ENCODE measurements around the gene DNAI4. TPM values are rescaled to one million over a fixed set of nuclear protein-coding genes. Genes with fewer than 3 reads are reported as not detected.

Gene DNAI4
- total and polyA plus RNA-seq, 2 of the 8 experiments (the other 6 are each of a cell fraction or from before 2014, with no cell fraction given) = 0.32 to 2.1 TPM

DNA sequence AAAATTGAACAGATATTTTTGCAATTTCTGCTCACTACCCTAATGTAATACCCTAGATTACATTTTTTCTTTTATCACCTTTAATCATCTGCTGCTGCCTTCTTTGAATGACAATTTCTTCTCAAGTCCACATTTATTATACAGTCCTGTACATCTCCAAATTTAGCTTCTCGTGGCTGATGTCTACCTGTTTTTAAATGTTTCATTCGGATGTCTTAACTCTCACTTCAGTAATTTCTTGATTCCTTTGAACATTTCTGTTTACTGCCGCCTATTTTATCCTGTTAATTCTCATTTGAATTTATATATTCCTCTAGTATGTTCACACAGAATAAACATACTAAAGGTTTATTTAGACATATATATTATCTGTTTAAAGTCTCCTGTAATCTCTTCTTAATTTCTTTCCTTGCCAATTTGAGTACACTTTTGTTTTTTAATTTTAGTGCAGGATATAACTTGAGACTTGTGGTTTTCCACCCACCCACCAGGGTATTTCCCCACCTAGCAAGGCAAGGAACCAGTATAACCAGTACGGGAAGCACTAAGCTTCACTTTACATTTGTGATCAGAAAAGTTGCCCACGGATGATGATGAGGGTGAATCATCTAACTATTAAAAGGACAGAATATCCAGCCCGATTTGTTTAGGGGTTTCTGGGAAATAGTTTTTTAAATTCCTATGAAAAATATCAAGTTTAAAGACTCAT is 136.3 kb downstream of the DNAI4 start:
- H3K23me2 ChIP-seq (ENCODE audit: low read depth, low read length) = no peaks in the 10 kb centered on the region
- POLR2A ChIA-PET (ENCODE audit: partially characterized antibody) = no interaction called here
- no peak overlapping the region for H3K9ac ChIP-seq (replicated peaks in 1 of 4; ENCODE audit: extremely low read depth in 1 of 4, low read depth in 3 of 4, low read length in 3 of 4)
- H3K56ac ChIP-seq (replicated peaks; ENCODE audit: insufficient read length, low read depth, low read length) = no peak overlapping the region
- CTCF ChIA-PET (ENCODE audit: partially characterized antibody) = interaction anchor here (1.0 kb wide), 1 partner anchor 307 kb away, joined by 3 read pairs; no protein-coding TSS in a partner anchor
- H2BK15ac ChIP-seq (ENCODE audit: low read length) = no peak overlapping the region
- H3K36me3 ChIP-seq (ENCODE audit: control insufficient read depth in 2 of 4, insufficient read depth in 4 of 4, low read length in 3 of 4) = no peaks in the 10 kb centered on the region
- no peak overlapping the region for H3K23ac ChIP-seq (ENCODE audit: insufficient read length)
- H2BK5ac ChIP-seq (ENCODE audit: low read depth, low read length) = no peak overlapping the region
- H3K79me1 ChIP-seq (ENCODE audit: low read depth, low read length) = no peaks in the 10 kb centered on the region
- no peak overlapping the region for H3K4me3 ChIP-seq (ENCODE audit: extremely low read depth in 1 of 4, insufficient read depth in 2 of 4, low read depth in 3 of 4, low read length in 4 of 4)
- no peak overlapping the region for H2AK5ac ChIP-seq (ENCODE audit: low read depth, low read length)
- no peaks in the 10 kb centered on the region for H3K27me3 ChIP-seq (replicated peaks in 1 of 4; ENCODE audit: control insufficient read depth in 3 of 4, extremely low read depth in 1 of 4, insufficient read depth in 3 of 4, low read length in 3 of 4)
- FAIRE-seq (no peak), DNase-seq (ENCODE audit: low read depth in 1 of 2, low spot score in 2 of 2) (no peak)
- H3K27ac ChIP-seq (ENCODE audit: low read depth, low read length) = no peak overlapping the region
- H4K20me1 ChIP-seq (replicated peaks in 1 of 2; ENCODE audit: control insufficient read depth in 1 of 2, insufficient read depth in 2 of 2, low read length in 2 of 2) = no peaks in the 10 kb centered on the region
- 90% methylated on average over 6 of the region's 6 CpGs; no CpG with 5 or more reads in 1 of the 2 experiments for WGBS, 2 experiments (ENCODE audit: extremely low coverage in 1 of 2, insufficient coverage in 1 of 2, insufficient read length in 1 of 2, insufficient replicate concordance in 2 of 2, low coverage in 1 of 2, low lambda C conversion rate in 2 of 2, missing lambda C conversion rate in 1 of 2)
- no peak overlapping the region for H3K4ac ChIP-seq (replicated peaks; ENCODE audit: insufficient read length, low read depth, low read length)
- H3K4me2 ChIP-seq (ENCODE audit: insufficient read depth in 1 of 2, low read depth in 2 of 2, low read length in 2 of 2) = no peak overlapping the region
- H2BK20ac ChIP-seq (ENCODE audit: low read length) = no peak overlapping the region
- no peaks in the 10 kb centered on the region for H3K79me2 ChIP-seq (ENCODE audit: control insufficient read depth in 1 of 2, insufficient read depth in 2 of 2, low read length in 2 of 2)
- H4K8ac ChIP-seq (ENCODE audit: extremely low read depth, insufficient read depth, low read length) = no peak overlapping the region
- no peak overlapping the region for H2AFZ ChIP-seq (ENCODE audit: low read length)
- no peak overlapping the region for H4K91ac ChIP-seq (replicated peaks; ENCODE audit: insufficient read length, low read length)
- no peaks in the 10 kb centered on the region for H3K4me1 ChIP-seq (replicated peaks in 1 of 4; ENCODE audit: control insufficient read depth in 3 of 4, insufficient read depth in 4 of 4, low read length in 3 of 4)
- H2BK12ac ChIP-seq (ENCODE audit: low read depth, low read length) = no peak overlapping the region
- H3K9me3 ChIP-seq (ENCODE audit: insufficient read depth in 2 of 2, low read depth in 1 of 2, low read length in 1 of 2) = no peaks in the 10 kb centered on the region
- no peak overlapping the region for H3K14ac ChIP-seq (ENCODE audit: insufficient read length)
- no peak overlapping the region for H3K18ac ChIP-seq (ENCODE audit: extremely low read depth, low read length)
- no peak overlapping the region for H4K5ac ChIP-seq (ENCODE audit: insufficient read length, low read depth, low read length)
- H2BK120ac ChIP-seq (replicated peaks; ENCODE audit: low read depth, low read length) = no peak overlapping the region
- TF ChIP-seq YY1 (IDR thresholded peaks at IDR 0.05; ENCODE audit: low read depth, low read length) = no peak
- TF ChIP-seq SRF (IDR thresholded peaks at IDR 0.05; ENCODE audit: low read depth, low read length) = no peak
- TF ChIP-seq CBX8 (IDR thresholded peaks at IDR 0.05; ENCODE audit: borderline replicate concordance, low read depth, low read length) = no peak
- TF ChIP-seq HDAC6 (IDR thresholded peaks at IDR 0.05; ENCODE audit: low read depth, low read length) = no peak
- TF ChIP-seq SP2 (IDR thresholded peaks at IDR 0.05; ENCODE audit: low read length) = no peak
- TF ChIP-seq KDM5A (IDR thresholded peaks at IDR 0.05; ENCODE audit: low read length) = no peak
- TF ChIP-seq ASH2L (IDR thresholded peaks at IDR 0.05; ENCODE audit: low read length) = no peak
- no peak for TF ChIP-seq SUZ12 (IDR thresholded peaks at IDR 0.05; ENCODE audit: low read length)
- TF ChIP-seq SP4 (IDR thresholded peaks at IDR 0.05; ENCODE audit: low read length) = no peak
- no peak for TF ChIP-seq CEBPB (IDR thresholded peaks at IDR 0.05; ENCODE audit: low read depth, low read length)
- TF ChIP-seq SIN3A (conservative IDR thresholded peaks at IDR 0.05 in 1 of 2, IDR thresholded peaks at IDR 0.05 in 1 of 2; ENCODE audit: low read depth in 1 of 2, low read length in 2 of 2) = no peak
- TF ChIP-seq JUND (IDR thresholded peaks at IDR 0.05; ENCODE audit: low read length) = no peak
- no peak for TF ChIP-seq TAF1 (IDR thresholded peaks at IDR 0.05; ENCODE audit: low read depth, low read length)
- no peak for TF ChIP-seq HDAC2 (IDR thresholded peaks at IDR 0.05; ENCODE audit: borderline replicate concordance in 1 of 2, low read depth in 2 of 2, low read length in 2 of 2)
- TF ChIP-seq ZNF274 (IDR thresholded peaks at IDR 0.05; ENCODE audit: borderline replicate concordance, extremely low read depth, low read length) = no peak

Data from H1 (cell line).